Body of pancreas (tissue), 4 donors: ENCODE measurements around the gene ING3. TPM values are rescaled to one million over a fixed set of nuclear protein-coding genes. Genes with fewer than 3 reads are reported as not detected.

Experiments
- ATAC-seq: fragments of 150-250 bp; one replicate; pipeline ENCODE4 v1.9.1; 2016
- DNase-seq, 4 donors: peaks; one replicate each; pipeline ENCODE4 v3.0.0-alpha.2; 2019
- H3K27ac ChIP-seq, 4 donors: fragments of 200-600 bp; sonication (generic); 1 replicate in 3 of 4; 2 replicates in 1 of 4; pipeline versions ENCODE4 v1.5.1 to v1.6.1; 2016 to 2019; ENCODE audit warnings: mild to moderate bottlenecking in 1 of 4, mixed read lengths in 1 of 4, moderate library complexity in 1 of 4
- H3K27me3 ChIP-seq, 2 donors: fragments of 200-600 bp; sonication (generic); one replicate each; pipeline ENCODE4 v1.6.0; 2016; ENCODE audit warnings: mild to moderate bottlenecking in 1 of 2
- H3K36me3 ChIP-seq, 2 donors: fragments of 200-600 bp; sonication (generic); replicated peaks in 1 of 2; 2 replicates each; pipeline ENCODE4 v1.5.1; 2016; ENCODE audit warnings: low read depth in 2 of 2; ENCODE audit not compliant: insufficient read depth in 1 of 2
- H3K4me1 ChIP-seq: fragments of 200-600 bp; sonication (generic); one replicate; pipeline ENCODE4 v1.6.0; 2016
- H3K4me3 ChIP-seq, 2 donors: fragments of 200-600 bp; sonication (generic); 1 replicate in 1 of 2; 2 replicates in 1 of 2; pipeline ENCODE4 v1.5.1; 2016 to 2019
- H3K9me3 ChIP-seq, 3 donors: fragments of 200-600 bp; sonication (generic); 1 replicate in 2 of 3; 2 replicates in 1 of 3; pipeline ENCODE4 v1.5.1; 2016
- POLR2A ChIP-seq, 3 donors: fragments of 450-650 bp; IDR thresholded peaks; one replicate each; pipeline ENCODE4 v1.6.1; 2016; ENCODE audit warnings: antibody characterized with exemption in 3 of 3, mild to moderate bottlenecking in 2 of 3
- WGBS, 2 donors: methylation state at CpG; one replicate each; pipeline ENCODE4 v1.1.5; 2017; 5-methylcytosine and 5-hydroxymethylcytosine counted together
- intact Hi-C: fragments of 100-400 bp; cut with DNase I; formaldehyde crosslinking; loops from one replicate; pipeline ENCODE4 v1.15.1; 2023
- total RNA-seq, 2 donors: library from RNA; depleted of rRNA; stranded (reverse); fragments of >200 nt; gene quantifications; one replicate each; pipeline ENCODE4 v1.1.0, GENCODE V29; 2016
- TF ChIP-seq, protein P1 (sequence below), 7 experiments: fragments of 450-650 bp in 4 of 7; fragments of 200-600 bp in 3 of 7; sonication (generic) in 3 of 7; IDR thresholded peaks; one replicate each; pipeline ENCODE4 v1.5.1; 2016 to 2019; ENCODE audit warnings: antibody characterized with exemption in 7 of 7

The ING3 gene
- total RNA-seq, 2 donors from 2014 or later: 7.6 to 9.1 TPM

DNA sequence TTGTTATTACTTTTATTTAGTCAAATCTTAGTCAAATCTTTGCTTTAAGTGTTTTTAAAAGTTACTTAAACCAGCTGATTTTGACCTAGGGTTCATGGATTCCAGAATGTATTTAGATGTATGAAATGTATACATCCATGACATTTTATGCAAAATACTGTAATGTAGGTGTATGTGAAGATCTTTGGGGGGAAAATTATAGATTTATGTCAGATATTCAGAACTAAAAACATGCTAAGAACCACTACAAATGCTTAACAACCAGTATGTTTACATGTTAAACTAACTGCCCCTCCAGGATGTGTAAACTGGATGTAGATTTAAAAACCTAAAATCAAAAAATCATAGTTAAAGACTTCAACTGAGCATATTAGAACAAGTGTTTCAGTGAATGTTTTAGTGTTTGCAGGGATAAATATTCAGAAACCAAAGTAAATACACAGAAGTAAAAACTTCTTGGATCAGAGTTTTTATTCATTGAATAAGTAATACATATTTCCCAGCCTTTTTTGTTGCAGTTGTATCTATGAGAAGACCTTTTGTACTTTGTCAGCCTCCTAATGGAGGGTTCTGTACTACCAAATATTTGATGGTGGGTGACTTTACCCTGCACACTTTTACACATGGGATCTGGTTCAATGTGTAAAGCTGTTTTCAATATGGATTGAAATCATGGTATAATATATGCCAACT lies 41.8 kb downstream of the ING3 start:
- H3K4me3 ChIP-seq: no peak overlapping the region
- no peaks in the 10 kb centered on the region for H3K9me3 ChIP-seq
- TF ChIP-seq, protein P1, sequence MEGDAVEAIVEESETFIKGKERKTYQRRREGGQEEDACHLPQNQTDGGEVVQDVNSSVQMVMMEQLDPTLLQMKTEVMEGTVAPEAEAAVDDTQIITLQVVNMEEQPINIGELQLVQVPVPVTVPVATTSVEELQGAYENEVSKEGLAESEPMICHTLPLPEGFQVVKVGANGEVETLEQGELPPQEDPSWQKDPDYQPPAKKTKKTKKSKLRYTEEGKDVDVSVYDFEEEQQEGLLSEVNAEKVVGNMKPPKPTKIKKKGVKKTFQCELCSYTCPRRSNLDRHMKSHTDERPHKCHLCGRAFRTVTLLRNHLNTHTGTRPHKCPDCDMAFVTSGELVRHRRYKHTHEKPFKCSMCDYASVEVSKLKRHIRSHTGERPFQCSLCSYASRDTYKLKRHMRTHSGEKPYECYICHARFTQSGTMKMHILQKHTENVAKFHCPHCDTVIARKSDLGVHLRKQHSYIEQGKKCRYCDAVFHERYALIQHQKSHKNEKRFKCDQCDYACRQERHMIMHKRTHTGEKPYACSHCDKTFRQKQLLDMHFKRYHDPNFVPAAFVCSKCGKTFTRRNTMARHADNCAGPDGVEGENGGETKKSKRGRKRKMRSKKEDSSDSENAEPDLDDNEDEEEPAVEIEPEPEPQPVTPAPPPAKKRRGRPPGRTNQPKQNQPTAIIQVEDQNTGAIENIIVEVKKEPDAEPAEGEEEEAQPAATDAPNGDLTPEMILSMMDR (IDR thresholded peaks at IDR 0.05): no peak
- TF ChIP-seq POLR2A (IDR thresholded peaks at IDR 0.05): no peak
- peaks cover 0 to 14% of the 10 kb centered on the region in 2 donors for H3K27me3 ChIP-seq
- DNase-seq: no peak
- no peak overlapping the region for H3K27ac ChIP-seq
- ATAC-seq: no peak
- no peaks in the 10 kb centered on the region for H3K36me3 ChIP-seq
- intact Hi-C loops: no loop called here
- H3K4me1 ChIP-seq: peaks cover 15% of the 10 kb centered on the region

DNA sequence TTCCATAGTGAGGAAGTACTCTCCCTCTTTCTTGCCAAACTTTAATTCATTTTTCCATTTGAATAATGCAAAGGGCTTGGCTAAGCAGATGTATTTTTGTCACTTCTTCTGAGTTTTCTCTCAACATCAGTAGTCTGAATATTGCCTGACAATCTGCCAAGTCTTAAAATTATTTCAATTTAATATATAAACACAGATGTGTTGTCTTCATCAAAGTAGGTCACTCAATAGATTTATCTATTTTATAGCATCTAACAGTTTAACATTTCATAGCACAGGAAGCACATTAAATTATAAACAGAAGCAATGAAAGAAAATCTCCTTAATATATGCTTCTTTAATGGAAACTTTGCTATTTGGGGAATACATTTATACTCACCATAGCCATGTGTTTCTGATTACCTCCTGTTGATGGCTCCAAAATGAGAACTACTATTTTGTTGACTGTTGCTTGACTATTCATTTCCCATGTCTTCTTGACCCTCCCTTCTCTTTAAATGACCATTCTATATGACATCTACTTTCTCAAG lies 42.5 kb downstream of the ING3 start:
- H3K27me3 ChIP-seq: peaks cover 0 to 15% of the 10 kb centered on the region in 2 donors
- intact Hi-C loops: no loop called here

DNA sequence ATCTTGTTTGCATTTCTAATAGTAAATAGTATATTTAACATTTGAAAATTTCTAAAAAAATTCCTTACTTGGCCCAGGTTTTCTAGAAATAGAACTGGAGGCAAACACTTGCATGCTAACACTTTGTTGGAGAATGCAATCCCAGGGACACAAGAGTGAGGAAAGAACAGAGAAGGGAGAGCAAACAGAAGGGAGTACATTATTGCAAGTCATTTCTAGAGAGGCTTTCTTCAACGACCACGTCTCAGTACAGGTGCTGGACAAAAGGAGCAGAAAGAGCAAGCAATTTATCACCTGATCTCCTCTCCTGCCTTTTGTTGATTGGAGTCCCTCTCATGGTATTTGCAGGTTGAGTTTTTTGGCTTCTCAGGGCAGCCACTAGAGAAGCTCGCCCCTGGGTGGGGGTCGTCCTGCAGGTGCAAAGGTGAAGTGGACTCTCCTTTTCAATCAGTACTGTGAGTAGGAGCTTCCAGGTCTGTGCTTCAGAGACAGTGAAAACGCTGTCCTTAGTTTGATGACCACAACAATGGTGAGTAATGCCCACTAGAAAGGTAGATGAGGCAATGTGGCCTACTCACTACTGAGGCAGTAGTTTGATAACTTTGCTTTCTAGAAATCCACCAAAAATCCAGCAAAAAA lies 43.1 kb downstream of the ING3 start:
- H3K27ac ChIP-seq: no peak overlapping the region
- no peak for ATAC-seq
- DNase-seq: no peak
- H3K4me3 ChIP-seq: no peak overlapping the region
- intact Hi-C loops: no loop called here
- no peak for TF ChIP-seq POLR2A (IDR thresholded peaks at IDR 0.05)
- TF ChIP-seq, protein P1 (IDR thresholded peaks at IDR 0.05): no peak
- 51 to 62% methylated on average over 5 of the region's 5 CpGs for WGBS, 2 donors
- H3K9me3 ChIP-seq: no peaks in the 10 kb centered on the region
- no peaks in the 10 kb centered on the region for H3K36me3 ChIP-seq
- H3K27me3 ChIP-seq: peaks cover 0 to 15% of the 10 kb centered on the region in 2 donors
- peaks cover 3% of the 10 kb centered on the region for H3K4me1 ChIP-seq

More for the DNA sequence above, 42.5 kb downstream of the ING3 start:
- Histone ChIP-seq H3K4me1 (peaks cover 9% of the 10 kb centered on the region), H3K27ac (no peak overlapping the region), H3K9me3 (no peaks in the 10 kb centered on the region), H3K36me3 (no peaks in the 10 kb centered on the region), H3K4me3 (no peak overlapping the region)
- DNase-seq: no peak
- TF ChIP-seq, protein P1 (IDR thresholded peaks at IDR 0.05): no peak
- TF ChIP-seq POLR2A (IDR thresholded peaks at IDR 0.05): no peak
- no peak for ATAC-seq

DNA sequence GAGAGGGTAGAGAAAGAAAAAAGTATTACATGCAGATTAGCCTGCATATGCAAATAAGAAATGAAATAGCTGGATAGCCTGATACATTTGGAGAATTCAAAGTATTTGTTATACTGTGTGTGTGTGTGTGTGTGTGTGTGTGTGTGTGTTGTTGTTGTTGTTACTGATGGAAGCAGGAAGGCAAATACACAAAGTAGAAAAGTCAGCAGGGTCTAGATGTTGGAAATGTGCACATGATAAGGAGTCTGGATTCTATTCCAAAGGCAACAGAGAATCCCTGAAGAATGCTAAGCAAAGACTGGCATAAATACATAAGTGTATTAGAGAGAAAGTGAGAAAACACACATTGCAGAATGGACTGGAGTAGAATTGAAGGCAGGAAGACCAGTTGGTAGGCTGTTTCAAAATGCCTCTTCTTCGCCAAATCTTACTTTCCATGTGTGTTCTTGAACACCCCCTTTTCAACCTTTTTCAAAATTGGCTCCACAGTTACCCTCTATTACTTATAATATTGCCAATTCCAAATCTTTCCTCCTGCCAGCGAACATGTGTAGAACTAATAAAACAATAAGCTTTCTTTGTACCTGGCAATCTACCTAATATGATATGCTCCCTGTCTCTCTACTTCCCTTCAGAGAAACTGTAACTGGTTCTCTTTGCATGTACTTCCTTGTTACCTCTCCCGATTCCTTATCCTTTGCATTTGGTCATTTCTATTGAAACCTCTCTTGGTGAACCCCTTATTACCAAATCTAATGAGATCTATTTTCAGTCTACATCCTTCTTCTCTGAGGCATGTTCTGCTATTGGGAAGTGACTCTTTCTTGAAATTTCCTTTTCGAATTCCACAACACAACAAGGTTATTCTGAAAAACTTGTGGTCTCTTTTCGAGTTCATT lies 44.2 kb downstream of the ING3 start:
- no peaks in the 10 kb centered on the region for H3K9me3 ChIP-seq
- ATAC-seq (no peak), DNase-seq (no peak)
- H3K4me1 ChIP-seq: no peaks in the 10 kb centered on the region
- intact Hi-C loops: no loop called here
- peaks cover 0 to 11% of the 10 kb centered on the region in 2 donors for H3K27me3 ChIP-seq
- WGBS, 2 donors: 66 to 76% methylated on average over 5 of the region's 5 CpGs
- H3K4me3 ChIP-seq: no peak overlapping the region
- H3K36me3 ChIP-seq: no peaks in the 10 kb centered on the region
- TF ChIP-seq, protein P1 (IDR thresholded peaks at IDR 0.05): no peak
- no peak for TF ChIP-seq POLR2A (IDR thresholded peaks at IDR 0.05)
- H3K27ac ChIP-seq: no peak overlapping the region
